ENCODE results near the gene GGN. TPM values are rescaled to one million over a fixed set of nuclear protein-coding genes. Genes with fewer than 3 reads are reported as not detected.
"Not testable (repeated sequence)": the region's sequence is repeated elsewhere in the genome, so short reads cannot be mapped to it uniquely, and the experiment has no call there.

Gene GGN
- total RNA-seq, 1 experiment from 2014 or later: 0.47 TPM

- Histone ChIP-seq H4K20me1 (ENCODE audit: insufficient read depth) (no peaks in the 10 kb centered on the region), H3K27ac (ENCODE audit: low read depth, low read length) (no peak overlapping the region), H3K9me3 (ENCODE audit: control insufficient read depth in 1 of 2, insufficient read depth in 1 of 2, low read depth in 1 of 2, low read length in 2 of 2) (no peaks in the 10 kb centered on the region), H3K79me2 (ENCODE audit: insufficient read depth, low read length) (no peaks in the 10 kb centered on the region), H3K4me2 (ENCODE audit: low read length) (no peak overlapping the region), H3K27me3 (ENCODE audit: insufficient read depth, low read length) (no peaks in the 10 kb centered on the region), H3K4me1 (ENCODE audit: control insufficient read depth in 1 of 2, insufficient read depth in 2 of 2, low read length in 2 of 2) (peaks cover 0 to 15% of the 10 kb centered on the region in 2 experiments; a peak in 2 of 4 replicates), H3K4me3 (replicated peaks in 1 of 2; ENCODE audit: low read depth in 1 of 2, low read length in 2 of 2) (no peak overlapping the region), H3K9ac (ENCODE audit: low read length) (no peak overlapping the region), H3K36me3 (ENCODE audit: control insufficient read depth in 1 of 2, insufficient read depth in 2 of 2, low read length in 2 of 2) (no peaks in the 10 kb centered on the region), H2AFZ (ENCODE audit: low read depth, low read length, poor library complexity, severe bottlenecking) (no peak overlapping the region), H3K9me2 (ENCODE audit: insufficient read depth) (no peaks in the 10 kb centered on the region)
- intact Hi-C loops (cut with micrococcal nuclease): no loop called here
- ChIA-PET RAD21 (ENCODE audit: low non-redundant PET in 1 of 2, low total read pairs in 2 of 2, uncharacterized antibody in 2 of 2, unreplicated experiment in 2 of 2) (no interaction called here), POLR2A (interaction anchor here (1.3 kb wide), 1 partner anchor 27 kb away, joined by 3 read pairs; the partner anchor contains the start of gene FAM98C), CTCF (no interaction called here)
- TF ChIP-seq RAD21 (IDR thresholded peaks at IDR 0.05; ENCODE audit: low read depth): no peak
- TF ChIP-seq SRF (IDR thresholded peaks at IDR 0.05; ENCODE audit: low read depth): no peak
- no peak for TF ChIP-seq ZFX (IDR thresholded peaks at IDR 0.05)
- no peak for TF ChIP-seq SP1 (IDR thresholded peaks at IDR 0.05; ENCODE audit: low read depth)
- no peak for TF ChIP-seq YY1 (IDR thresholded peaks at IDR 0.05; ENCODE audit: extremely low read depth, insufficient replicate concordance, low read depth, low read length)
- no peak for DNase-seq (ENCODE audit: low read depth, low spot score)
- no TSS peak for BruUV-seq (replicated peaks)
- no peak for ATAC-seq
Measured at GRCh38 chr19:38429811-38430156, 42.0 kb upstream of the GGN start.

- ATAC-seq: no peak
- no peak overlapping the region for H3K4me2 ChIP-seq (ENCODE audit: low read length)
- intact Hi-C loops (cut with micrococcal nuclease): no loop called here
- no peaks in the 10 kb centered on the region for H3K27me3 ChIP-seq (ENCODE audit: insufficient read depth, low read length)
- H3K4me3 ChIP-seq (replicated peaks in 1 of 2; ENCODE audit: low read depth in 1 of 2, low read length in 2 of 2): no peak overlapping the region
- POLR2A ChIA-PET: interaction anchor here (1.3 kb wide), 1 partner anchor 27 kb away, joined by 3 read pairs; the partner anchor contains the start of gene FAM98C
- H4K20me1 ChIP-seq (ENCODE audit: insufficient read depth): no peaks in the 10 kb centered on the region
- no peaks in the 10 kb centered on the region for H3K9me2 ChIP-seq (ENCODE audit: insufficient read depth)
- H3K4me1 ChIP-seq (ENCODE audit: control insufficient read depth in 1 of 2, insufficient read depth in 2 of 2, low read length in 2 of 2): peaks cover 0 to 11% of the 10 kb centered on the region in 2 experiments; a peak in 2 of 4 replicates
- TF ChIP-seq ATF3 (IDR thresholded peaks at IDR 0.05) (no peak), SIN3A (IDR thresholded peaks at IDR 0.05; ENCODE audit: low read depth) (no peak), POLR2AphosphoS5 (IDR thresholded peaks at IDR 0.05; ENCODE audit: low read depth, low read length) (no peak), EGR1 (IDR thresholded peaks at IDR 0.05; ENCODE audit: low read depth) (no peak), FOSL1 (IDR thresholded peaks at IDR 0.05; ENCODE audit: low read depth) (no peak)
- no peak overlapping the region for H3K9ac ChIP-seq (ENCODE audit: low read length)
- CTCF ChIA-PET: interaction anchor here (1.7 kb wide), 1 partner anchor 27 kb away, joined by 6 read pairs; the partner anchor contains the start of gene FAM98C
- no peaks in the 10 kb centered on the region for H3K9me3 ChIP-seq (ENCODE audit: control insufficient read depth in 1 of 2, insufficient read depth in 1 of 2, low read depth in 1 of 2, low read length in 2 of 2)
- no peaks in the 10 kb centered on the region for H3K79me2 ChIP-seq (ENCODE audit: insufficient read depth, low read length)
- no peaks in the 10 kb centered on the region for H3K36me3 ChIP-seq (ENCODE audit: control insufficient read depth in 1 of 2, insufficient read depth in 2 of 2, low read length in 2 of 2)
- RAD21 ChIA-PET (ENCODE audit: low non-redundant PET in 1 of 2, low total read pairs in 2 of 2, uncharacterized antibody in 2 of 2, unreplicated experiment in 2 of 2): interaction anchor here in 1 of 2 experiments (0.5 kb wide), 1 partner anchor 183 kb away, joined by 3 read pairs; no protein-coding TSS in a partner anchor
- H2AFZ ChIP-seq (ENCODE audit: low read depth, low read length, poor library complexity, severe bottlenecking): no peak overlapping the region
- BruUV-seq (replicated peaks): no TSS peak
- H3K27ac ChIP-seq (ENCODE audit: low read depth, low read length): no peak overlapping the region
- DNase-seq (ENCODE audit: low read depth, low spot score): no peak
Measured at GRCh38 chr19:38429055-38429810, 41.4 kb upstream of the GGN start.

- H3K36me3 ChIP-seq (ENCODE audit: control insufficient read depth in 1 of 2, insufficient read depth in 2 of 2, low read length in 2 of 2); DNase-seq (ENCODE audit: low read depth, low spot score); H3K4me1 ChIP-seq (ENCODE audit: control insufficient read depth in 1 of 2, insufficient read depth in 2 of 2, low read length in 2 of 2); intact Hi-C loops (cut with micrococcal nuclease); H4K20me1 ChIP-seq (ENCODE audit: insufficient read depth); H3K4me3 ChIP-seq (replicated peaks in 1 of 2; ENCODE audit: low read depth in 1 of 2, low read length in 2 of 2); H3K9ac ChIP-seq (ENCODE audit: low read length); H3K27ac ChIP-seq (ENCODE audit: low read depth, low read length); H3K9me3 ChIP-seq (ENCODE audit: control insufficient read depth in 1 of 2, insufficient read depth in 1 of 2, low read depth in 1 of 2, low read length in 2 of 2); ATAC-seq; H3K27me3 ChIP-seq (ENCODE audit: insufficient read depth, low read length); H3K9me2 ChIP-seq (ENCODE audit: insufficient read depth); RAD21 ChIA-PET (ENCODE audit: low non-redundant PET in 1 of 2, low total read pairs in 2 of 2, uncharacterized antibody in 2 of 2, unreplicated experiment in 2 of 2); H3K4me2 ChIP-seq (ENCODE audit: low read length); H2AFZ ChIP-seq (ENCODE audit: low read depth, low read length, poor library complexity, severe bottlenecking); POLR2A ChIA-PET; H3K79me2 ChIP-seq (ENCODE audit: insufficient read depth, low read length); BruUV-seq (replicated peaks): not testable (repeated sequence)
- CTCF ChIA-PET: interaction anchor here (1.7 kb wide), 1 partner anchor 24 kb away, joined by 6 read pairs; the partner anchor contains the start of gene FAM98C
Measured at GRCh38 chr19:38427035-38427677, 39.3 kb upstream of the GGN start.

Data from HCT116 (cell line).